Uterus (tissue), 4 donors: Measurements from ENCODE around the gene RASAL1. TPM values are rescaled to one million over a fixed set of nuclear protein-coding genes. Genes with fewer than 3 reads are reported as not detected.

Experiments
- DNase-seq, 2 donors: peaks; one replicate each; pipeline ENCODE4 v3.0.0-alpha.2; 2019 to 2020
- H3K27ac ChIP-seq, 2 donors: fragments of 200-600 bp; sonication (generic); 1 replicate in 1 of 2; 2 replicates in 1 of 2; pipeline ENCODE4 v1.5.1; 2016 to 2018
- H3K27me3 ChIP-seq, 2 donors: fragments of 200-600 bp; sonication (generic); one replicate each; pipeline ENCODE4 v1.5.1; 2018 to 2019; ENCODE audit warnings: control low read depth in 1 of 2
- H3K36me3 ChIP-seq, 2 donors: fragments of 200-600 bp; sonication (generic); one replicate each; pipeline ENCODE4 v1.5.1; 2019; ENCODE audit warnings: control low read depth in 1 of 2
- H3K4me1 ChIP-seq, 2 donors: fragments of 200-600 bp; sonication (generic); one replicate each; pipeline ENCODE4 v1.5.1; 2018 to 2019; ENCODE audit warnings: control low read depth in 1 of 2
- H3K4me3 ChIP-seq, 2 donors: fragments of 200-600 bp; sonication (generic); 1 replicate in 1 of 2; 2 replicates in 1 of 2; pipeline ENCODE4 v1.5.1; 2018 to 2019; ENCODE audit warnings: mild to moderate bottlenecking in 1 of 2
- H3K9me3 ChIP-seq, 2 donors: fragments of 200-600 bp; sonication (generic); one replicate each; pipeline ENCODE4 v1.5.1; 2019; ENCODE audit warnings: control low read depth in 1 of 2
- POLR2A ChIP-seq, 2 donors: fragments of 450-650 bp; IDR thresholded peaks; one replicate each; pipeline ENCODE4 v1.6.1; 2016; ENCODE audit warnings: antibody characterized with exemption in 2 of 2, mild to moderate bottlenecking in 1 of 2, moderate library complexity in 1 of 2
- intact Hi-C: fragments of 100-400 bp; cut with DNase I; formaldehyde crosslinking; loops from one replicate; pipeline ENCODE4 v1.15.1; 2023; ENCODE audit warnings: low total_unique reads
- total RNA-seq, 4 donors: library from RNA; depleted of rRNA in 3 of 4; stranded (reverse); fragments of >200 nt in 3 of 4; gene quantifications; one replicate each; pipeline versions ENCODE4 v1.1.0 to v1.2.4, GENCODE V29; 2014 to 2023
- TF ChIP-seq, protein P1 (sequence below), 4 experiments: fragments of 200-600 bp in 2 of 4; fragments of 450-650 bp in 2 of 4; sonication (generic) in 2 of 4; IDR thresholded peaks; one replicate each; pipeline ENCODE4 v1.5.1; 2016 to 2019; ENCODE audit warnings: antibody characterized with exemption in 4 of 4, mild to moderate bottlenecking in 2 of 4, moderate library complexity in 1 of 4
- donor health status: DM: yes; HTN: yes; CAD: no.

RASAL1 gene
- total RNA-seq, 4 donors from 2014 or later = 6.8 TPM; not detected in 3

DNA sequence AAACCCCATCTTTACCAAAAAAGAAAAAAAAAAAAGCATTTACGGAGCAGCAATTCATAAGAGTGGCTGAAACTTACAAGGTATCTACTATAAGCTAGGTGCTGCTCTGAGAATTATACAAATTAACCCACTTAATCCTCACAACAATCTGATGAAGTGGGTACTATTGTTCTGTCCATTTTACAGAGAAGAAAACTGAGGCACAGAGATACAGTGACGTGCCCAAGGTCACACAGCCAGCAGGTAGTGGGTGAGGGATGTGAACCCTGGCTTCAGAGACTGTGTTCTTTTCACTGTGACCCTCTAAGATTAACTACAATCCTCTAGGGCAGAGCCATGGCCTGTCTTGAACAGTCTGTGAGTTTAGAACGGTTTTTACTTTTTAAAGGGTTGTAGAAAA, 46.4 kb upstream of the RASAL1 start:
- Histone ChIP-seq H3K9me3 (no peaks in the 10 kb centered on the region), H3K36me3 (no peaks in the 10 kb centered on the region), H3K4me3 (no peak overlapping the region), H3K4me1 (peaks cover 10 to 11% of the 10 kb centered on the region in 2 donors), H3K27ac (no peak overlapping the region), H3K27me3 (no peaks in the 10 kb centered on the region)
- TF ChIP-seq POLR2A (IDR thresholded peaks at IDR 0.05) = no peak
- TF ChIP-seq, protein P1, sequence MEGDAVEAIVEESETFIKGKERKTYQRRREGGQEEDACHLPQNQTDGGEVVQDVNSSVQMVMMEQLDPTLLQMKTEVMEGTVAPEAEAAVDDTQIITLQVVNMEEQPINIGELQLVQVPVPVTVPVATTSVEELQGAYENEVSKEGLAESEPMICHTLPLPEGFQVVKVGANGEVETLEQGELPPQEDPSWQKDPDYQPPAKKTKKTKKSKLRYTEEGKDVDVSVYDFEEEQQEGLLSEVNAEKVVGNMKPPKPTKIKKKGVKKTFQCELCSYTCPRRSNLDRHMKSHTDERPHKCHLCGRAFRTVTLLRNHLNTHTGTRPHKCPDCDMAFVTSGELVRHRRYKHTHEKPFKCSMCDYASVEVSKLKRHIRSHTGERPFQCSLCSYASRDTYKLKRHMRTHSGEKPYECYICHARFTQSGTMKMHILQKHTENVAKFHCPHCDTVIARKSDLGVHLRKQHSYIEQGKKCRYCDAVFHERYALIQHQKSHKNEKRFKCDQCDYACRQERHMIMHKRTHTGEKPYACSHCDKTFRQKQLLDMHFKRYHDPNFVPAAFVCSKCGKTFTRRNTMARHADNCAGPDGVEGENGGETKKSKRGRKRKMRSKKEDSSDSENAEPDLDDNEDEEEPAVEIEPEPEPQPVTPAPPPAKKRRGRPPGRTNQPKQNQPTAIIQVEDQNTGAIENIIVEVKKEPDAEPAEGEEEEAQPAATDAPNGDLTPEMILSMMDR (IDR thresholded peaks at IDR 0.05) = no peak
- no peak for DNase-seq
- intact Hi-C loops = no loop called here

DNA sequence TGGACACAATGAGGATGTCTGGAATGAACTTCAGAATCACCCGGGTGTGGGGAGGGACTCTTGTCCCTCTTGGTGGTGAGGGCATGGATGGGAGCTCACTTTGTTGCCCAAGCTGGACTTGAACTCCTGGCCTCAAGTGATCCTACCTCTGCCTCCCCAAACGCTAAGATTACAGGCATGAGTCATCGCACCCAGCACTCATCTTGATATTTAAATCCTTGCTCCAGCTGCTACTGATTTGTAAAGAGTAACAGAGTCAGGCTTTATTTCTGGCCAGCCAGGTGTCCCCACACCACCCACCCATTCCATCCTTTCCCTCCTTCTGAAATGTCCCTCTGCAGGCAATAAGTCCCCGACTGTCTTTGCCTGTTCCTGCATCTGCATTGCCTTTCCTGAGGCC, 44.8 kb upstream of the RASAL1 start:
- Histone ChIP-seq H3K9me3 (no peaks in the 10 kb centered on the region), H3K36me3 (no peaks in the 10 kb centered on the region), H3K4me1 (peaks cover 4 to 10% of the 10 kb centered on the region in 2 donors), H3K27me3 (no peaks in the 10 kb centered on the region), H3K27ac (no peak overlapping the region), H3K4me3 (no peak overlapping the region)
- intact Hi-C loops = no loop called here
- DNase-seq = no peak
- TF ChIP-seq, protein P1 (IDR thresholded peaks at IDR 0.05) = no peak
- TF ChIP-seq POLR2A (IDR thresholded peaks at IDR 0.05) = no peak

DNA sequence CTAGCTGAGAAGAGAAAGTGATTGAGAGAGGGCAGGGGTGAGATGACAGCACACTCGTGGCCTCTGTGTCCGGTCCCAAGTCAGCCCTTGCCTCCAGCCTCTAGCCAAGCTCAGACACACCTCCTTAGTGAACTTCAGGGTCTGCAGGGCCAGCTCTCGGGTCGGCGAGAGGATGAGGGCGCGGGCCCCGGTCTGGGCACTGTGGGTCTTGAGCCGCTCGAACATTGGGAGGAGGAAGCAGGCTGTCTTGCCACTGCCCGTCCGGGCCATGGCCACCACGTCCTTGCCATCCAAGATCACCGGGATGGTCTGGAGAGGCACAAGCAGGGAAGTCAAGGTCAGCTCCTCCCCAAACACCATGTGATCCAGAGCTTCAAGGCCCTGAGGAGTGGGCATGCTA, 43.5 kb upstream of the RASAL1 start:
- no peaks in the 10 kb centered on the region for H3K36me3 ChIP-seq
- H3K27ac ChIP-seq = no peak overlapping the region
- intact Hi-C loops = no loop called here
- no peaks in the 10 kb centered on the region for H3K27me3 ChIP-seq
- H3K4me3 ChIP-seq = no peak overlapping the region
- H3K9me3 ChIP-seq = no peaks in the 10 kb centered on the region
- TF ChIP-seq, protein P1 (IDR thresholded peaks at IDR 0.05) = no peak
- TF ChIP-seq POLR2A (IDR thresholded peaks at IDR 0.05) = no peak
- DNase-seq = no peak
- H3K4me1 ChIP-seq = peaks cover 4 to 7% of the 10 kb centered on the region in 2 donors

DNA sequence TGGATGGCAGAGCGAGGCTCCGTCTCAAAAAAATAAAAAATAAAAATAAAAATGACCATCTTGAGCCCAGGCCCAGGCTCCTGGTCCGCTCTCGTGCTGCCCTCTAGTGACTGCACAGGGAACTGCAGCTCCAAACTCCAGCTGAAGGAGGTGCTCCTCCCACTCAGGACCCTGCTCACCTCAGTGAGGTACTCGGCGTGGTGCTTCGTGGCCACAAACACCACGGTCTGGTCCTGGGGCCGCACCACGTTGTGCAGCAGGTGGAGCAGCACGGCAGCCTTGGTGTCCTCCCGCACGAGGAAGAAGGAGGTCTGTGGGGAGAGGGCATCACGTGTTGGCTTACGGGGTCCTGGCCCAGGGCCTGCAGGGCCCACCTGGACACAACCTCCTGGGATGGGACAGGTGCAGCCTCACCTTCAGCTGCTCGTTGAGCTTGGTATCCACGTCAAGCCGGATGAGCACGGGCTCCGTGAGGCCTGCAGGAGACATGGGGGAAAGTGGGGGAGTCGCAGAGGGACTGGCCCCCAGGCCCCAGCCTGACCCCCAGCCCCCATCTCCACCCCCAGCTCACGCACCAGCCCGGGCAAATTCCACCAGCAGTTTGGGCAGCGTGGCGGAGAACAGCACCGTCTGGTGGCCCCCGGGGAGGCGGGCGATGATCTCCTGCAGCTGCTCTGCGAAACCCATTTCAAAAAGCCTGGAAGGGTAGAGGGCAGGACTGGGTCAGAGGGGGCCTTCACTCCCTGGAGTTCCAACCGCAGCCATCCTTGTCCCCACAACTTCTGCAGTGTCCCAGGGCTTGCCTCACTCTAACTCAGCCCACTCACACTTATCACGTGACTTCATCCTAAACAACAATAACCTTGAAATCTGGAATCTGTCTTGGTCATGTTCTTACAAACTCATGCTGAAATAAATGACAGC, 39.2 kb upstream of the RASAL1 start:
- no peaks in the 10 kb centered on the region for H3K4me1 ChIP-seq
- no peaks in the 10 kb centered on the region for H3K9me3 ChIP-seq
- no peak overlapping the region for H3K27ac ChIP-seq
- H3K4me3 ChIP-seq = no peak overlapping the region
- H3K36me3 ChIP-seq = no peaks in the 10 kb centered on the region
- H3K27me3 ChIP-seq = no peaks in the 10 kb centered on the region
- TF ChIP-seq, protein P1 (IDR thresholded peaks at IDR 0.05) = peak; percentile 74 to 96 (median 83)
- no peak for TF ChIP-seq POLR2A (IDR thresholded peaks at IDR 0.05)
- DNase-seq = peak; percentile 62 to 64
- intact Hi-C loops = no loop called here

DNA sequence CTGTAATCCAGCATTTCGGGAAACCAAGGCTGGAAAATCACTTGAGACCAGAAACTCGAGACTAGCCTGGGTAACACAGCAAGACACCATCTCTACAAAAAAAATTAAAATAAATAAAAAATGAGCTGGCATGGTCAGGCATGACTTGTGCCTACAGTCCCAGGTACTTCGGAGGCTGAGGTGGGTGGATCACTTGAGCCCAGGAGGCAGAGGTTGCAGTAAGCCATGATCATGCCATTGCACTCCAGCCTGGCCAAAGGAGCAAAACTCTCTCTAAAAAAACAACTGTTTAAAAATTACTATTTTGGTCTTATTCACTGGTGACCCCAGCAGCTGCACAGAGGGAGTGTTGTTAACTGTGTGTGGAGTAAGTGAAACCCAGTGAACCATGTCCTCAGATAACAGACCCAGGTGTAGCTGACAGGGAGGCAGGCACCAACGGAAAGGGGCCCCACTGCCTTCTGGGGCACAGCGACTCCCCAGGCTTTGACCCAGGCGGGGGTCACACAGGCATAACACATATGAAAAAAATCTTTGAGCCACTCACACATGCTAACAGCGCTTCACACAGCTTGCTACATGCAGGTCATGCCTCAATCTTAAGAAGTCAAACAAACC, 37.6 kb upstream of the RASAL1 start:
- intact Hi-C loops = no loop called here
- no peak overlapping the region for H3K27ac ChIP-seq

More for the DNA sequence above, 37.6 kb upstream of the RASAL1 start:
- no peak for TF ChIP-seq POLR2A (IDR thresholded peaks at IDR 0.05)
- TF ChIP-seq, protein P1 (IDR thresholded peaks at IDR 0.05) = no peak
- H3K27me3 ChIP-seq = no peaks in the 10 kb centered on the region
- no peak for DNase-seq
- H3K4me3 ChIP-seq = no peak overlapping the region
- H3K36me3 ChIP-seq = no peaks in the 10 kb centered on the region
- H3K4me1 ChIP-seq = no peaks in the 10 kb centered on the region
- no peaks in the 10 kb centered on the region for H3K9me3 ChIP-seq
